ENCODE results near the gene TNFRSF25.
A peak's percentile ranks its signal among the peaks of the same experiment; 100 is the strongest.
"Not testable (repeated sequence)": the region's sequence is repeated elsewhere in the genome, so short reads cannot be mapped to it uniquely, and the experiment has no call there.

TNFRSF25 gene

DNA sequence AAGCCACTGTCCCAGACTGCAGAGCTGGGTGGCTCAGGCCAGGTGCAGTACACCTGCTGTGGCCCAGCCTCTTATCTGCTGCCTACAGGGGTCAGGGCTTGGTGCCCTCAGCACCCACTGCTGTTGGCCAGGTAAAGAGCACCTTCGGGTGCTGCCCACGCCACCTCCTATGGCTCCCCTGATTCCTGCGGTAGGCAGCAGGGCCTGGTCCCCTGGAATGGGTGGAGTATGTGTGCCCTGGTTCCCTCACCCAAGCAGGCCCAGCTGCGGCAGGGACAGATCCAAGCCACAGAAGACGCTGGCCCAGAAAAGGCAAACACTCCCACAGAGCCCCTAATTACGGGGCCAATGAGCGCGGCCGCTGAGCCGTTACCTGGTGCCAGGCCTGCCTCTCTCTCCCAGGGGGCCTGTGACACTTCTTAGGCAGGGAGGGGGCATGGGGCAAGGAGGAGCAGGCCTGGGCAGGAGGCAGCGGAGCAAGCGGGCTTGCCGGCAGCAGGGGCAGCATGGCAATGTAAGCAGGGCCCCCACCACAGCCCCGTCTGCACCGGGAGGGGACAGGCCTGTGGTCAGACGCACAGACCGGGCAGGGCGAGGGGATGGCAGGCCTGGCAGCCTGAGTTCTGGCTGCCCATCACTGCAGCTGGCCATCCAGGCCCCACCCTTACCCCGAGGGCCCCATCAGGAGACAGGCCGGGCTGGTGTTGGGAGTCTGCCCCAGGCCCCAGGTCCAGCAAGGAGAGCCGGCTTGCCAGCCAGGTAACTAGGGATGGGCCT, 22.4 kb downstream of the TNFRSF25 start:
- TF ChIP-seq, protein P1, sequence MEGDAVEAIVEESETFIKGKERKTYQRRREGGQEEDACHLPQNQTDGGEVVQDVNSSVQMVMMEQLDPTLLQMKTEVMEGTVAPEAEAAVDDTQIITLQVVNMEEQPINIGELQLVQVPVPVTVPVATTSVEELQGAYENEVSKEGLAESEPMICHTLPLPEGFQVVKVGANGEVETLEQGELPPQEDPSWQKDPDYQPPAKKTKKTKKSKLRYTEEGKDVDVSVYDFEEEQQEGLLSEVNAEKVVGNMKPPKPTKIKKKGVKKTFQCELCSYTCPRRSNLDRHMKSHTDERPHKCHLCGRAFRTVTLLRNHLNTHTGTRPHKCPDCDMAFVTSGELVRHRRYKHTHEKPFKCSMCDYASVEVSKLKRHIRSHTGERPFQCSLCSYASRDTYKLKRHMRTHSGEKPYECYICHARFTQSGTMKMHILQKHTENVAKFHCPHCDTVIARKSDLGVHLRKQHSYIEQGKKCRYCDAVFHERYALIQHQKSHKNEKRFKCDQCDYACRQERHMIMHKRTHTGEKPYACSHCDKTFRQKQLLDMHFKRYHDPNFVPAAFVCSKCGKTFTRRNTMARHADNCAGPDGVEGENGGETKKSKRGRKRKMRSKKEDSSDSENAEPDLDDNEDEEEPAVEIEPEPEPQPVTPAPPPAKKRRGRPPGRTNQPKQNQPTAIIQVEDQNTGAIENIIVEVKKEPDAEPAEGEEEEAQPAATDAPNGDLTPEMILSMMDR (IDR thresholded peaks at IDR 0.05; ENCODE audit: low read depth, low read length) = no peak
- H3K9me3 ChIP-seq = no peaks in the 10 kb centered on the region
- peaks cover 22% of the 10 kb centered on the region for H3K27me3 ChIP-seq
- H3K4me3 ChIP-seq (ENCODE audit: low read depth, low read length) = no peak overlapping the region
- DNase-seq = no peak
- no peaks in the 10 kb centered on the region for H3K36me3 ChIP-seq
- H3K4me1 ChIP-seq = no peaks in the 10 kb centered on the region

DNA sequence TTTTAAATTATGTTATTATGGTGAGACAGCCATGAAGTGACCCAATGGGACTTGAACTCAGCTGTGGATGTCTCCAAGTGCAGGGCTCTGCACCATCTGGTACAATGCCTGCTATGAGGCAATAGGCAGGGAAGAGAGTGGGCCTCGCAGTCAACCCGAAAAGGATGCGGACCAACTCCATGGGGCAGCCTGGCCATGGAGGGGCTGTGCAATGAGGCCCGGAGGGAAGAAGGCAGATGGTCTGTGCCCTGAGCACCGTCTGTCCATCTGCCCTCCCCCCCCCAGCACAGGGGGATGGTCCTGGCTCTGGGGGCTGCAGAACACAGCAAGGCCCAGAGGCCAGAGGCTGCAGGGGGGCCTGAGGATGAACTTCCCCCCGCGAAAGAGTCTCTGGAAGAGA, 24.4 kb downstream of the TNFRSF25 start:
- Histone ChIP-seq H3K27me3 (peaks cover 3% of the 10 kb centered on the region), H3K4me1 (no peaks in the 10 kb centered on the region), H3K36me3 (no peaks in the 10 kb centered on the region), H3K4me3 (ENCODE audit: low read depth, low read length) (no peak overlapping the region), H3K9me3 (no peaks in the 10 kb centered on the region)
- no peak for DNase-seq
- TF ChIP-seq, protein P1 (IDR thresholded peaks at IDR 0.05; ENCODE audit: low read depth, low read length) = no peak

DNA sequence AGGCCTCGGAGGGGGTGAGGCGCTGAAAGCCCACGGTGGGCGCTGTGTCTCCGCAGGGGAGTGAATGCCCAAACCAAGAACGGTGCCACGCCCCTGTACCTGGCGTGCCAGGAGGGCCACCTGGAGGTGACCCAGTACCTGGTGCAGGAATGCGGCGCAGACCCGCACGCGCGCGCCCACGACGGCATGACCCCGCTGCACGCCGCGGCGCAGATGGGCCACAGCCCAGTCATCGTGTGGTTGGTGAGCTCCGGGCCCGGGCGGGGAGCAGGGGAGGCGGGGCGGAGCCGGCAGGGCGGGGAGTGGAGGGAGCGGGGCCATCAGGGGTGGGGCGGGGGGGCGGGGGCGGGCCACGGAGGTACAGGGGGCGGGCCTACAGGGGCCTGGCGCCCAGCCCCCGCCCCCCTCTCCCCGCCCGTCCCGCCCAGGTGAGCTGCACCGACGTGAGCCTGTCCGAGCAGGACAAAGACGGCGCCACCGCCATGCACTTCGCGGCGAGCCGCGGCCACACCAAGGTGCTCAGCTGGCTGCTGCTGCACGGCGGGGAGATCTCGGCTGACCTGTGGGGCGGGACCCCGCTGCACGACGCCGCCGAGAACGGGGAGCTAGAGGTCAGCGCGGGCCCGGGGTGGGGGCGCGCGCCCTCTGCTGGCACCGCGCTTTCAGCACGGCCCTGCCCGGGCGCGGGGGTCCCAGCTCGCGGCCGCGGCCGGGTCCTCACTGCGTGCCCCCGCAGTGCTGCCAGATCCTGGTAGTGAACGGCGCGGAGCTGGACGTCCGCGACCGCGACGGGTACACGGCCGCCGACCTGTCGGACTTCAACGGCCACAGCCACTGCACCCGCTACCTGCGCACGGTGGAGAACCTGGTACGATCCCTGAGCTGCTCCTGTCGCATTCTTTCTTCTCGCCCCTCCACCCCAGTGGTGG, 25.5 kb downstream of the TNFRSF25 start:
- H3K36me3 ChIP-seq = no peaks in the 10 kb centered on the region
- H3K4me3 ChIP-seq (ENCODE audit: low read depth, low read length) = no peak overlapping the region
- H3K27me3 ChIP-seq = no peaks in the 10 kb centered on the region
- TF ChIP-seq, protein P1 (IDR thresholded peaks at IDR 0.05; ENCODE audit: low read depth, low read length) = no peak
- H3K9me3 ChIP-seq = no peaks in the 10 kb centered on the region
- DNase-seq = peak; percentile 68
- H3K4me1 ChIP-seq = no peaks in the 10 kb centered on the region

DNA sequence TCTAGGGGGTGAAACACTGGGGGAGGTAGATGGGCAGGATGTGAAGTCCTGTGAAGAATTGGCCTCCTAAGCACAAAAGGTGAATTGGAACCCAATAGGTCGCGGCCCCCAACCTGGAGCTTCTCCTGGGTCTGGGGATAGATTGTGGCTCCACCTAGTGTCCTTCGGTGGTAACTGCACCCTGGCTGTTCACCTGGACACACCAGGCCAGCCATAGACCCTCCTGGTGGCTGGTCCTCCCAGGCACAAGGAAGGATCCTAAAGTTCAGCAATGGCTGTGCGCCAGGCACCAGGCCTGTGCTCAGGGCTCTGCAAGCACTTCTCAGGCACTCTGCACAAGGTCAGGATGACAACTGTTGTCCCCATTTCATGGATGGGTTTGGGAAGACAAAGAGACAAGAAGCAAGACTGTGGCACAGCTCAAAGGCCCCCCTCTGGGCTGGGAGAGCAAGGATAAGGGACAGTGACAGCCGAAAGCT, 27.9 kb downstream of the TNFRSF25 start:
- H3K27me3 ChIP-seq = no peaks in the 10 kb centered on the region
- no peaks in the 10 kb centered on the region for H3K4me1 ChIP-seq
- H3K4me3 ChIP-seq (ENCODE audit: low read depth, low read length) = no peak overlapping the region
- DNase-seq = peak; percentile 60
- H3K36me3 ChIP-seq = no peaks in the 10 kb centered on the region
- TF ChIP-seq, protein P1 (IDR thresholded peaks at IDR 0.05; ENCODE audit: low read depth, low read length) = peak; percentile 75
- no peaks in the 10 kb centered on the region for H3K9me3 ChIP-seq

DNA sequence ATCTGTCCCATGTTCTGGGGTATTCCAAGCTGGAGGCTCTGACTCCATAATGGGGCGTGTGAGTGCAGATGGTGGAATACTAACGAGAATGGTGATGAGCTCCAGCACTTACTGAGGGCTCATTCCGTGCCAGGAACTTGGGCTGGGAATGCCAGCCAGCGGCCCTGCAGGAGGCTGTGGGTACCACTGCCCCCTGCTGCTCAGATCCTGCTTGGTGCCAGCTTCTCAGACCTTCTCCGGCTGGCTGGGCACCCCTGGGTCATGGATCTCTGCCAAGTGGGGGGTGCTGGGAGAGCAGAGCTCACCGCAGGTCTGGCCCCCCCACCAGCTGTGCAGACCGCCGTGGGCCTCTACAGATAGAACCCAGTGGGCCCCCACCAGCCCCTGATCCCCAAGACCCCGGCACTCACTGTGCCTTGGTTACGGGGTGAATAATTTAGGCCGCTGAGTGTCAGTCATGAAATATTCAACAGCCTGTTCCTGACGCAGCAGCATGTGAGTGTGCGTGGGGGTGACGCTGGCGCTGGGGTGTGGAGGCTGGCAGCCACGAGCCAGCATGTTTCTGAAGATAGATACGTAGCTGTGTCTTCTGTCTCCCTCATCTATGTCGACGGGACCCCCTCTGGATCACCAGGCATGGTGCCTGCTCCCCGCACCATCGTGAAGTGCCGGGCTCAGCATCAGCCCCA, 28.8 kb downstream of the TNFRSF25 start:
- not testable (repeated sequence) for H3K9me3 ChIP-seq; H3K27me3 ChIP-seq; H3K36me3 ChIP-seq; H3K4me1 ChIP-seq; H3K4me3 ChIP-seq (ENCODE audit: low read depth, low read length)
- DNase-seq = peak; percentile 33
- TF ChIP-seq, protein P1 (IDR thresholded peaks at IDR 0.05; ENCODE audit: low read depth, low read length) = peak; percentile 23; the same call in 1 of the 2 replicates

DNA sequence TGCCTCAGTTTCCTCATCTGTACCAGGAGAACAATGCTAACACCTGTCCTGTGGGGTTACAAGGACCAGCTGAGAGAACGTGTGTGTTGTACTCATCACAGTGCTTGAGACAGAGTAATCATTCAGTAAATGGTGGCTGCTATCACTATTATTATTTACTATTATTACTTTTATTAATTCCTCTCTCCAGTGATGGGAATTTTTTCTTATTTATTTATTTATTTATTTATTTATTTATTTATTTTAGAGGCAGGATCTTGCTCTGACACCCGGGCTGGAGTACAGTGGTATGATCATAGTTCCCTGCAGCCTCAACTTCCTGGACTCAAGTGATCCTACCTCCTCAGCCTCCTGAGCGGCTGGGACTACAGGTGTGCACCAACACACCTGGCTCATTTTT, 29.7 kb downstream of the TNFRSF25 start:
- not testable (repeated sequence) for H3K9me3 ChIP-seq

More for the DNA sequence above, 29.7 kb downstream of the TNFRSF25 start:
- not testable (repeated sequence) for DNase-seq; H3K4me3 ChIP-seq (ENCODE audit: low read depth, low read length); H3K36me3 ChIP-seq; H3K4me1 ChIP-seq; H3K27me3 ChIP-seq
